HepG2 (cell line): ENCODE measurements around the gene IL17RC. TPM values are rescaled to one million over a fixed set of nuclear protein-coding genes. Genes with fewer than 3 reads are reported as not detected.

Experiments used
- ESRRA ChIP-seq: sonication (generic); formaldehyde crosslinking; IDR thresholded peaks from 2 replicates; pipeline ENCODE4 v1.5.1; 2020; ENCODE audit warnings: mild to moderate bottlenecking, low read depth, missing genetic modification reagents
- ETV5 ChIP-seq: IDR thresholded peaks from 2 replicates; pipeline ENCODE4 v1.6.1; 2018; ENCODE audit warnings: missing biosample characterization, missing genetic modification reagents, inconsistent platforms, borderline replicate concordance
- FOXK1 ChIP-seq: sonication (generic); formaldehyde crosslinking; IDR thresholded peaks from 2 replicates; pipeline ENCODE4 v1.4.0; 2020; ENCODE audit warnings: low read depth, missing genetic modification reagents, borderline replicate concordance
- GABPA ChIP-seq, 2 experiments: IDR thresholded peaks; 2 replicates each; pipeline ENCODE4 v1.6.1; 2011 to 2016; ENCODE audit warnings: low read depth in 2 of 2, low read length in 1 of 2, missing biosample characterization in 1 of 2, missing genetic modification characterization in 1 of 2
- IRF9 ChIP-seq: sonication (generic); formaldehyde crosslinking; IDR thresholded peaks from 2 replicates; pipeline ENCODE4 v1.8.0; 2022; ENCODE audit warnings: missing genetic modification reagents, mild to moderate bottlenecking, borderline replicate concordance
- KDM1A ChIP-seq: IDR thresholded peaks from 2 replicates; pipeline ENCODE4 v1.6.1; 2016; ENCODE audit warnings: missing compliant biosample characterization
- KDM2A ChIP-seq: sonication (generic); formaldehyde crosslinking; IDR thresholded peaks from 2 replicates; pipeline ENCODE4 v1.4.0; 2020; ENCODE audit warnings: low read depth, missing genetic modification reagents, borderline replicate concordance
- MED1 ChIP-seq: sonication (generic); formaldehyde crosslinking; IDR thresholded peaks from 2 replicates; pipeline ENCODE4 v1.4.0; 2020; ENCODE audit warnings: missing genetic modification reagents
- MLX ChIP-seq: IDR thresholded peaks from 2 replicates; pipeline ENCODE4 v1.6.1; 2016
- MTA1 ChIP-seq: sonication (generic); formaldehyde crosslinking; IDR thresholded peaks from 2 replicates; pipeline ENCODE4 v1.4.0; 2020; ENCODE audit warnings: missing genetic modification reagents, mild to moderate bottlenecking, borderline replicate concordance
- MXD3 ChIP-seq: IDR thresholded peaks from 2 replicates; pipeline ENCODE4 v1.6.1; 2016; ENCODE audit warnings: mild to moderate bottlenecking, missing biosample characterization, missing genetic modification reagents
- PHB2 ChIP-seq: fragments of 450-650 bp; IDR thresholded peaks from 2 replicates; pipeline ENCODE4 v1.6.1; 2018; ENCODE audit not compliant: partially characterized antibody
- POGZ ChIP-seq: sonication (generic); formaldehyde crosslinking; IDR thresholded peaks from 2 replicates; pipeline ENCODE4 v1.4.0; 2020; ENCODE audit warnings: mild to moderate bottlenecking, missing genetic modification reagents
- RCOR2 ChIP-seq: IDR thresholded peaks from 2 replicates; pipeline ENCODE4 v1.6.1; 2016; ENCODE audit warnings: missing biosample characterization, missing genetic modification reagents
- SMAD3 ChIP-seq: sonication (generic); formaldehyde crosslinking; IDR thresholded peaks from 2 replicates; pipeline ENCODE4 v1.4.0; 2020; ENCODE audit warnings: missing genetic modification reagents
- TBX2 ChIP-seq: sonication (generic); formaldehyde crosslinking; IDR thresholded peaks from 2 replicates; pipeline ENCODE4 v1.5.0; 2020; ENCODE audit warnings: missing genetic modification reagents, mild to moderate bottlenecking, borderline replicate concordance
- TOPORS ChIP-seq: sonication (generic); formaldehyde crosslinking; IDR thresholded peaks from 2 replicates; pipeline ENCODE4 v1.8.0; 2023; ENCODE audit warnings: mild to moderate bottlenecking, missing genetic modification reagents
- YY1 ChIP-seq: IDR thresholded peaks from 2 replicates; pipeline ENCODE4 v1.6.1; 2011; ENCODE audit warnings: low read length, low read depth, moderate library complexity, mild to moderate bottlenecking; ENCODE audit not compliant: insufficient read depth, insufficient replicate concordance
- ZBTB20 ChIP-seq: sonication (generic); formaldehyde crosslinking; IDR thresholded peaks from 2 replicates; pipeline ENCODE4 v1.8.1; 2023; ENCODE audit warnings: missing genetic modification reagents, low read depth, mild to moderate bottlenecking, borderline replicate concordance
- ZEB1 ChIP-seq: IDR thresholded peaks from 2 replicates; pipeline ENCODE4 v1.6.1; 2012; ENCODE audit warnings: mild to moderate bottlenecking, low read depth, inconsistent platforms; ENCODE audit not compliant: insufficient replicate concordance
- ZNF224 ChIP-seq: sonication (generic); formaldehyde crosslinking; IDR thresholded peaks from 2 replicates; pipeline ENCODE4 v1.5.0; 2020; ENCODE audit warnings: mild to moderate bottlenecking, missing genetic modification reagents
- ZNF441 ChIP-seq: sonication (generic); formaldehyde crosslinking; IDR thresholded peaks from 2 replicates; pipeline ENCODE4 v1.7.0; 2021; ENCODE audit warnings: missing genetic modification reagents, borderline replicate concordance
- ZNF512 ChIP-seq: sonication (generic); formaldehyde crosslinking; IDR thresholded peaks from 2 replicates; pipeline ENCODE4 v1.4.0; 2020; ENCODE audit warnings: mild to moderate bottlenecking, missing genetic modification reagents
- ZNF567 ChIP-seq: sonication (generic); formaldehyde crosslinking; IDR thresholded peaks from 2 replicates; pipeline ENCODE4 v1.8.1; 2023; ENCODE audit warnings: mild to moderate bottlenecking, missing genetic modification reagents, borderline replicate concordance
- ZNF598 ChIP-seq: sonication (generic); formaldehyde crosslinking; IDR thresholded peaks from 2 replicates; pipeline ENCODE4 v1.5.1; 2020; ENCODE audit warnings: mild to moderate bottlenecking, missing genetic modification reagents, borderline replicate concordance
- ZNF614 ChIP-seq: IDR thresholded peaks from 2 replicates; pipeline ENCODE4 v1.6.1; 2018; ENCODE audit warnings: missing biosample characterization, missing genetic modification reagents, inconsistent platforms, borderline replicate concordance
- ZNF616 ChIP-seq: sonication (generic); formaldehyde crosslinking; IDR thresholded peaks from 2 replicates; pipeline ENCODE4 v1.5.0; 2020; ENCODE audit warnings: low read depth, mild to moderate bottlenecking, missing genetic modification reagents
- polyA plus RNA-seq, 8 experiments: library from polyadenylated mRNA; depleted of rRNA in 3 of 8; stranded (reverse) in 7 of 8; unstranded in 1 of 8; fragments of >200 nt; fragmentation: Illumina TruSeq in 4 of 8; extraction: Trizol in 4 of 8; gene quantifications; 2 replicates each; pipeline versions ENCODE4 v1.2.1 to v1.2.3, GENCODE V29; 2011 to 2016; ENCODE audit warnings: low read depth in 4 of 8, missing spikeins in 1 of 8, mixed read lengths in 1 of 8; ENCODE audit not compliant: insufficient read depth in 1 of 8
- total RNA-seq, 5 experiments: library from RNA; depleted of rRNA; stranded (reverse); fragments of >200 nt; fragmentation: Illumina TruSeq; extraction: Trizol; gene quantifications; 2 replicates each; pipeline ENCODE4 v1.2.3, GENCODE V29; 2016; ENCODE audit warnings: low read depth in 1 of 5

IL17RC gene
- total and polyA plus RNA-seq, 2 of the 13 experiments (the other 11 are each of a cell fraction or from before 2014, with no cell fraction given) = 20.7 to 24.0 TPM

GRCh38 chr3:9901967-9902366 lies 14.9 kb upstream of the IL17RC start (continued):
- TF ChIP-seq KDM2A (CRISPR knock-in tag) (0 out of 2 replicates have a peak, but pooled peaks have one; percentile 16), POGZ (CRISPR knock-in tag) (no peak), ZNF598 (CRISPR knock-in tag) (0 out of 2 replicates have a peak, but pooled peaks have one; percentile 5), ZNF614 (no peak), ETV5 (peak; percentile 64; the same call in 1 of the 2 replicates), ZNF567 (CRISPR knock-in tag) (0 out of 2 replicates have a peak, but pooled peaks have one; percentile 1), TOPORS (CRISPR knock-in tag) (no peak), MXD3 (CRISPR knock-in tag) (no peak), FOXK1 (0 out of 2 replicates have a peak, but pooled peaks have one; percentile 12), GABPA (IDR thresholded peaks at IDR 0.05; ENCODE audit: low read depth, low read length) (no peak), GABPA (CRISPR knock-in tag; IDR thresholded peaks at IDR 0.05; ENCODE audit: low read depth) (peak; percentile 68), ZEB1 (no peak), IRF9 (0 out of 2 replicates have a peak, but pooled peaks have one; percentile 62), MED1 (CRISPR knock-in tag) (peak; percentile 48), ZNF616 (CRISPR knock-in tag) (0 out of 2 replicates have a peak, but pooled peaks have one; percentile 21), ESRRA (CRISPR knock-in tag) (no peak), ZBTB20 (CRISPR knock-in tag) (no peak), ZNF441 (CRISPR knock-in tag) (0 out of 2 replicates have a peak, but pooled peaks have one; percentile 26), ZNF224 (0 out of 2 replicates have a peak, but pooled peaks have one; percentile 18), MLX (no peak), RCOR2 (CRISPR knock-in tag) (peak; percentile 7; the same call in 1 of the 2 replicates), SMAD3 (no peak; the same call in 1 of the 2 replicates), YY1 (peak; percentile 73), KDM1A (no peak), ZNF512 (CRISPR knock-in tag) (no peak), TBX2 (CRISPR knock-in tag) (no peak), MTA1 (0 out of 2 replicates have a peak, but pooled peaks have one; percentile 11), PHB2 (no peak)
